ENCODE measurements around the gene NKX1-1. TPM values are rescaled to one million over a fixed set of nuclear protein-coding genes. Genes with fewer than 3 reads are reported as not detected.
A peak's percentile ranks its signal among the peaks of the same experiment; 100 is the strongest.

The NKX1-1 gene
- total and polyA plus RNA-seq, 2 of the 8 experiments (the other 6 are each of a cell fraction or from before 2014, with no cell fraction given) = not detected

DNA sequence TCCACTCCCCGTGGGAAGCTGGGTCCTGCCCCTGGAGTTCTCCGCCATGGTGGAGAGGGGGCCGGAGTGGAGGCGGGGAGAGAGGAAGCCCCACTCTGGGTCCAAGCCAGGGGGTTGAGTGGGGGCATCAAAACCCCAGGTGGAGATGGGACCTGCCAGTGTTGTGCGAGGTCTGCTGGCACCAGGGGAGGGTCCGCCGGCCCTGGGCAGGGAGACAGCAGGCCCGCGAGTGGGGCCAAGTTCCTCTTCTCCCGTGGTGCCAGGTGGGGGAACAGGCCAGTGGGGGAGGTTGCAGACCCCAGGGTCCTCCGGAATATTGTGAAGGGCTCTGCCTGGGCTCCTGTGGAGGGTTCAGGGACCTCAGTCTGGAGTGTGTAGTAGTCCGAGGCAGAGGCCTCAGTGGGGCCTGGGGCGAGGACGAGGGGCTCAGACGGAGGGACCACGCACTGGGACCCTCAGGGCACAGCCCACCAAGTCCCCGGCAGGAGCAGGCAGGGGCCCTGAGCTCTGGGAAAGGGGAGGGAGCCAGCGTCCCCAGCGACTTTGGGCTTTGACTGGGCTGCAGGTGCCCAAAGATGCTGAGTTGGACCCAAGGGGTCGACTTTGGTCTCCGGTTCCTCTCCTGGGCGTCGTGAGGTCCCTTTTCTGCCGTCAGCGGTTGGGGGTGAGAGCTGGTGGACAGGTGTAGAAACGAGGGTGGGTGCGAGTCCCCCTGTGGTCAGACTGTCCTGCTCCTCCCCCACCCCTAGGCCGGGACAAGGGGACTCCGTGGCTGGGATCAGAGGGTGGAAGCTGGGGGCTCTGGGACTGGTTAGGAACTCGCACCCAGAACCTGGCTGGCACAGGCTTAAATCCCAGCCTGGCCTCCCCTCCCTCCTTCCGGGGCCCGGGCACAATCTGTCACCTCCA is 43.8 kb upstream of the NKX1-1 start:
- no peak overlapping the region for H2BK12ac ChIP-seq (ENCODE audit: low read depth, low read length)
- peaks cover 19% of the 10 kb centered on the region; the same call in 1 of the 2 replicates for H3K23me2 ChIP-seq (ENCODE audit: low read depth, low read length)
- peaks cover 0 to 15% of the 10 kb centered on the region in 2 experiments for H4K20me1 ChIP-seq (replicated peaks in 1 of 2; ENCODE audit: control insufficient read depth in 1 of 2, insufficient read depth in 2 of 2, low read length in 2 of 2)
- no peak overlapping the region for H3K23ac ChIP-seq (ENCODE audit: insufficient read length)
- no peak overlapping the region for H2AK5ac ChIP-seq (ENCODE audit: low read depth, low read length)
- H3K4me3 ChIP-seq (ENCODE audit: extremely low read depth in 1 of 4, insufficient read depth in 2 of 4, low read depth in 3 of 4, low read length in 4 of 4) = no peak overlapping the region
- WGBS, 2 experiments (ENCODE audit: extremely low coverage in 1 of 2, insufficient coverage in 1 of 2, insufficient read length in 1 of 2, insufficient replicate concordance in 2 of 2, low coverage in 1 of 2, low lambda C conversion rate in 2 of 2, missing lambda C conversion rate in 1 of 2) = 86% methylated on average over 27 of the region's 32 CpGs; no CpG with 5 or more reads in 1 of the 2 experiments
- DNase-seq (ENCODE audit: low read depth in 1 of 2, low spot score in 2 of 2) = no peak
- no peak overlapping the region for H4K91ac ChIP-seq (replicated peaks; ENCODE audit: insufficient read length, low read length)
- H2BK5ac ChIP-seq (ENCODE audit: low read depth, low read length) = no peak overlapping the region
- no peaks in the 10 kb centered on the region for H3K27me3 ChIP-seq (replicated peaks in 1 of 4; ENCODE audit: control insufficient read depth in 3 of 4, extremely low read depth in 1 of 4, insufficient read depth in 3 of 4, low read length in 3 of 4)
- H3K9ac ChIP-seq (replicated peaks in 1 of 4; ENCODE audit: extremely low read depth in 1 of 4, low read depth in 3 of 4, low read length in 3 of 4) = no peak overlapping the region
- H3K56ac ChIP-seq (replicated peaks; ENCODE audit: insufficient read length, low read depth, low read length) = no peak overlapping the region
- H3K4ac ChIP-seq (replicated peaks; ENCODE audit: insufficient read length, low read depth, low read length) = no peak overlapping the region
- no peaks in the 10 kb centered on the region; a peak in 1 of 8 replicates for H3K36me3 ChIP-seq (ENCODE audit: control insufficient read depth in 2 of 4, insufficient read depth in 4 of 4, low read length in 3 of 4)
- no peaks in the 10 kb centered on the region for H3K79me2 ChIP-seq (ENCODE audit: control insufficient read depth in 1 of 2, insufficient read depth in 2 of 2, low read length in 2 of 2)
- no peak overlapping the region for H3K4me2 ChIP-seq (ENCODE audit: insufficient read depth in 1 of 2, low read depth in 2 of 2, low read length in 2 of 2)
- CTCF ChIA-PET (ENCODE audit: partially characterized antibody) = interaction anchor here (0.6 to 1.3 kb wide), 3 partner anchors 40 to 99 kb away, joined by 3 to 4 read pairs (median 3); no protein-coding TSS in a partner anchor
- H2BK120ac ChIP-seq (replicated peaks; ENCODE audit: low read depth, low read length) = no peak overlapping the region
- peaks cover 0 to 17% of the 10 kb centered on the region in 2 experiments; a peak in 2 of 4 replicates for H3K9me3 ChIP-seq (ENCODE audit: insufficient read depth in 2 of 2, low read depth in 1 of 2, low read length in 1 of 2)
- H3K4me1 ChIP-seq (replicated peaks in 1 of 4; ENCODE audit: control insufficient read depth in 3 of 4, insufficient read depth in 4 of 4, low read length in 3 of 4) = no peaks in the 10 kb centered on the region
- H4K8ac ChIP-seq (ENCODE audit: extremely low read depth, insufficient read depth, low read length) = peak overlapping the region; percentile 83; the same call in 1 of the 2 replicates
- H2AFZ ChIP-seq (ENCODE audit: low read length) = no peak overlapping the region
- H4K5ac ChIP-seq (ENCODE audit: insufficient read length, low read depth, low read length) = no peak overlapping the region
- H2BK15ac ChIP-seq (ENCODE audit: low read length) = no peak overlapping the region
- POLR2A ChIA-PET (ENCODE audit: partially characterized antibody) = interaction anchor here (0.8 kb wide), 1 partner anchor 15 kb away, joined by 4 read pairs; no protein-coding TSS in a partner anchor
- no peak overlapping the region for H3K14ac ChIP-seq (ENCODE audit: insufficient read length)
- no peak overlapping the region for H3K18ac ChIP-seq (ENCODE audit: extremely low read depth, low read length)
- no peaks in the 10 kb centered on the region for H3K79me1 ChIP-seq (ENCODE audit: low read depth, low read length)
- FAIRE-seq = no peak
- no peak overlapping the region for H2BK20ac ChIP-seq (ENCODE audit: low read length)
- H3K27ac ChIP-seq (ENCODE audit: low read depth, low read length) = no peak overlapping the region
- TF ChIP-seq SAP30 (IDR thresholded peaks at IDR 0.05; ENCODE audit: insufficient read depth, insufficient replicate concordance, low read length) = no peak
- no peak for TF ChIP-seq TBP (IDR thresholded peaks at IDR 0.05; ENCODE audit: low read depth, low read length)
- no peak for TF ChIP-seq ZNF274 (IDR thresholded peaks at IDR 0.05; ENCODE audit: borderline replicate concordance, extremely low read depth, low read length)
- TF ChIP-seq NANOG (IDR thresholded peaks at IDR 0.05; ENCODE audit: insufficient read depth, low read depth, low read length, poor library complexity, severe bottlenecking) = no peak
- no peak for TF ChIP-seq GTF2F1 (IDR thresholded peaks at IDR 0.05; ENCODE audit: borderline replicate concordance, low read depth, low read length)
- TF ChIP-seq TCF12 (IDR thresholded peaks at IDR 0.05; ENCODE audit: low read depth, low read length) = no peak
- TF ChIP-seq HDAC6 (IDR thresholded peaks at IDR 0.05; ENCODE audit: low read depth, low read length) = no peak
- no peak for TF ChIP-seq SP2 (IDR thresholded peaks at IDR 0.05; ENCODE audit: low read length)
- TF ChIP-seq KDM5A (IDR thresholded peaks at IDR 0.05; ENCODE audit: low read length) = no peak
- no peak for TF ChIP-seq RNF2 (IDR thresholded peaks at IDR 0.05; ENCODE audit: borderline replicate concordance, low read depth, low read length, missing control alignments, poor library complexity, severe bottlenecking)
- TF ChIP-seq JUND (IDR thresholded peaks at IDR 0.05; ENCODE audit: low read length) = no peak

Measured in H1 (cell line).